K562 (cell line): Measurements from ENCODE around the gene AMOTL1. TPM values are rescaled to one million over a fixed set of nuclear protein-coding genes. Genes with fewer than 3 reads are reported as not detected.

Experiments
- ATAC-seq: fragments of 200-7000 bp; cut with Tn5 transposase; 3 replicates; pipeline ENCODE4 v1.9.1; 2020; ENCODE audit warnings: moderate library complexity
- BruUV-seq: library from RNA; stranded (reverse); fragments of 400-500 nt; replicated peaks from 2 replicates; lab custom pipeline; 2021; lab: Mats Ljungman, UMichigan
- CTCF ChIA-PET: fragments of 300-600 bp; formaldehyde crosslinking; extraction: SDS; loops from one replicate; lab custom pipeline; 2021; ENCODE audit warnings: low intra/inter-chr PET ratio; lab: Yijun Ruan, JAX
- POLR2A ChIA-PET: fragments of 300-600, 350-650 bp; sonication (Branson Sonifier 250); formaldehyde crosslinking; extraction: SDS; loops from one replicate; lab custom pipeline; 2021; ENCODE audit warnings: antibody characterized with exemption, inconsistent platforms; lab: Yijun Ruan, JAX
- DNase-seq, 4 experiments: peaks; one replicate each; pipeline versions ENCODE4 v3.0.0 to v3.0.0-alpha.2; 2011 to 2018; ENCODE audit warnings: low spot score in 3 of 4, mixed read lengths in 3 of 4; ENCODE audit errors: extremely low read depth in 1 of 4
- FAIRE-seq: peaks from 2 replicates; lab custom pipeline; 2011; peaks lifted over from hg19 to GRCh38; lab: Jason Lieb, UNC
- H2AFZ ChIP-seq: 2 replicates; pipeline ENCODE4 v1.6.0; 2011; ENCODE audit warnings: low read depth, low read length, control low read depth, inconsistent platforms
- H3K27ac ChIP-seq: fragments of 200-600 bp; 3 replicates; pipeline ENCODE4 v1.8.0; 2011; ENCODE audit warnings: low read depth, mild to moderate bottlenecking, control low read depth, inconsistent platforms, low read length, moderate library complexity, mixed read lengths; ENCODE audit errors: extremely low read depth
- H3K27me3 ChIP-seq, 2 experiments: fragments of 300-600 bp in 1 of 2; 2 replicates in 1 of 2; 3 replicates in 1 of 2; pipeline versions ENCODE4 v1.6.0 to v1.8.0; 2011; ENCODE audit warnings: inconsistent platforms in 2 of 2, low read length in 2 of 2, mild to moderate bottlenecking in 1 of 2, mixed read lengths in 1 of 2, moderate library complexity in 1 of 2; ENCODE audit not compliant: control insufficient read depth in 2 of 2, insufficient read depth in 2 of 2
- H3K36me3 ChIP-seq: fragments of 300-600 bp; 3 replicates; pipeline ENCODE4 v1.8.0; 2011; ENCODE audit warnings: mild to moderate bottlenecking, low read length, inconsistent platforms; ENCODE audit not compliant: control insufficient read depth, insufficient read depth
- H3K4me1 ChIP-seq, 2 experiments: fragments of 200-600 bp in 1 of 2; replicated peaks in 1 of 2; 2 replicates in 1 of 2; 3 replicates in 1 of 2; pipeline versions ENCODE4 v1.5.1 to v1.8.0; 2011; ENCODE audit warnings: inconsistent platforms in 2 of 2, low read length in 2 of 2, mild to moderate bottlenecking in 1 of 2, mixed read lengths in 1 of 2, moderate library complexity in 1 of 2; ENCODE audit not compliant: control insufficient read depth in 2 of 2, insufficient read depth in 2 of 2
- H3K4me2 ChIP-seq: 2 replicates; pipeline ENCODE4 v1.6.1; 2011; ENCODE audit warnings: low read length, control low read depth, inconsistent platforms, mixed read lengths; ENCODE audit not compliant: insufficient read depth
- H3K4me3 ChIP-seq: fragments of 200-600 bp; sonication (generic), shearing (Covaris generic); 2 replicates; pipeline ENCODE4 v1.5.1; 2016; ENCODE audit warnings: control low read depth, inconsistent platforms
- H3K79me2 ChIP-seq: fragments of 200-600 bp; 3 replicates; pipeline ENCODE4 v1.8.0; 2011; ENCODE audit warnings: low read length, inconsistent platforms; ENCODE audit not compliant: control insufficient read depth, insufficient read depth
- H3K9ac ChIP-seq, 2 experiments: 2 replicates each; pipeline versions ENCODE4 v1.6.0 to v1.6.1; 2011; ENCODE audit warnings: low read depth in 2 of 2, low read length in 2 of 2, control low read depth in 1 of 2, inconsistent platforms in 1 of 2, mild to moderate bottlenecking in 1 of 2, mixed read lengths in 1 of 2; ENCODE audit not compliant: insufficient read depth in 1 of 2
- H3K9me1 ChIP-seq: one replicate; pipeline ENCODE4 v1.6.0; 2011; ENCODE audit warnings: inconsistent platforms, mild to moderate bottlenecking, low read length, moderate library complexity; ENCODE audit not compliant: control insufficient read depth, insufficient read depth
- H3K9me3 ChIP-seq: replicated peaks from 2 replicates; pipeline ENCODE4 v1.5.1; 2011; ENCODE audit warnings: low read depth, low read length, inconsistent platforms; ENCODE audit not compliant: control insufficient read depth, insufficient read depth
- H4K20me1 ChIP-seq: replicated peaks from 2 replicates; pipeline ENCODE4 v1.6.1; 2011; ENCODE audit warnings: low read length, inconsistent platforms, mixed read lengths; ENCODE audit not compliant: control insufficient read depth, insufficient read depth
- CBX2 ChIP-seq: fragments of 200-600 bp; sonication (generic); IDR thresholded peaks from one replicate; pipeline ENCODE4 v1.6.1; 2012; ENCODE audit warnings: mild to moderate bottlenecking, low read length, inconsistent platforms; ENCODE audit not compliant: insufficient read depth, poor library complexity, severe bottlenecking
- CXXC5 ChIP-seq: fragments of 250-450 bp; sonication (Bioruptor Pico); IDR thresholded peaks from 2 replicates; pipeline ENCODE4 v1.8.0; 2022; ENCODE audit warnings: inconsistent platforms, mild to moderate bottlenecking, moderate library complexity
- ELF1 ChIP-seq: fragments of 200-800 bp; sonication (Bioruptor generic); IDR thresholded peaks from 2 replicates; pipeline ENCODE4 v1.6.1; 2016; ENCODE audit warnings: missing genetic modification characterization, missing compliant biosample characterization
- ETV6 ChIP-seq, 3 experiments: fragments of 150-350 bp in 1 of 3; sonication (generic) in 1 of 3; formaldehyde crosslinking in 1 of 3; IDR thresholded peaks; 2 replicates each; pipeline versions ENCODE4 v1.6.1 to v1.8.0; 2014 to 2022; ENCODE audit warnings: borderline replicate concordance in 2 of 3, low read depth in 2 of 3, antibody characterized with exemption in 1 of 3, low read length in 1 of 3, mild to moderate bottlenecking in 1 of 3, missing genetic modification reagents in 1 of 3
- FOXA1 ChIP-seq: fragments of 450-650 bp; IDR thresholded peaks from 2 replicates; pipeline ENCODE4 v1.6.1; 2016; ENCODE audit warnings: mild to moderate bottlenecking, borderline replicate concordance
- NEUROD1 ChIP-seq: fragments of 150-350 bp; IDR thresholded peaks from 2 replicates; pipeline ENCODE4 v1.6.1; 2014; ENCODE audit warnings: borderline replicate concordance, low read length, low read depth; ENCODE audit not compliant: partially characterized antibody
- NRF1 ChIP-seq, 2 experiments: fragments of 450-650 bp; IDR thresholded peaks in 1 of 2; conservative IDR thresholded peaks in 1 of 2; 2 replicates each; pipeline ENCODE4 v1.6.1; 2014; ENCODE audit warnings: mild to moderate bottlenecking in 2 of 2
- POLR2G ChIP-seq: fragments of 200-400 bp; formaldehyde crosslinking; IDR thresholded peaks from 2 replicates; pipeline ENCODE4 v1.6.1; 2017; ENCODE audit warnings: low read depth, mild to moderate bottlenecking, antibody characterized with exemption, low read length, moderate library complexity
- TRIM24 ChIP-seq, 2 experiments: fragments of 450-650 bp; IDR thresholded peaks; 2 replicates each; pipeline ENCODE4 v1.6.1; 2016
- UBTF ChIP-seq, 2 experiments: IDR thresholded peaks; 2 replicates each; pipeline ENCODE4 v1.6.1; 2012; ENCODE audit warnings: improper control_type of control experiment in 2 of 2, low read depth in 2 of 2, low read length in 2 of 2, borderline replicate concordance in 1 of 2
- ZNF282 ChIP-seq: sonication (generic); formaldehyde crosslinking; IDR thresholded peaks from 2 replicates; pipeline ENCODE4 v1.8.1; 2023; ENCODE audit warnings: missing genetic modification reagents
- ZNF551 ChIP-seq: fragments of 250-450 bp; sonication (Bioruptor Pico); IDR thresholded peaks from 2 replicates; pipeline ENCODE4 v1.5.0; 2021; ENCODE audit warnings: mild to moderate bottlenecking, moderate library complexity
- WGBS: fragments of 100-300 bp; shearing (Covaris generic); methylation state at CpG from one replicate; pipeline ENCODE4 v1.1.6; 2016; ENCODE audit warnings: low coverage, mixed read lengths; ENCODE audit not compliant: insufficient coverage; ENCODE audit errors: missing lambda C conversion rate; 5-methylcytosine and 5-hydroxymethylcytosine counted together
- in situ Hi-C: fragments of 300-500 bp; cut with MboI; formaldehyde crosslinking; loops from 4 replicates; pipeline ENCODE4 v1.15.0; 2018; ENCODE audit warnings: inconsistent platforms, mixed read lengths
- intact Hi-C: fragments of 100-400 bp; cut with micrococcal nuclease; formaldehyde crosslinking; loops from 2 replicates; pipeline ENCODE4 v1.14.2; 2022
- polyA plus RNA-seq, 8 experiments: library from polyadenylated mRNA; depleted of rRNA in 4 of 8; stranded (reverse) in 5 of 8; unstranded in 3 of 8; fragments of >200 nt; fragmentation: Nextera tagmentation in 2 of 8; fragmentation: Illumina TruSeq in 1 of 8; extraction: Ambion mirVana in 2 of 8; extraction: Trizol in 1 of 8; gene quantifications; 2 replicates each; pipeline versions ENCODE4 v1.2.1 to v1.2.3, GENCODE V29; 2011 to 2014; ENCODE audit warnings: inconsistent platforms in 1 of 8, missing spikeins in 1 of 8
- total RNA-seq, 7 experiments: library from RNA; depleted of rRNA in 6 of 7; stranded (reverse); fragments of >200 nt in 6 of 7; fragmentation: Illumina TruSeq in 2 of 7; extraction: Trizol in 2 of 7; gene quantifications; 2 replicates each; pipeline versions ENCODE4 v1.2.1 to v1.2.3, GENCODE V29; 2011 to 2021; ENCODE audit warnings: low replicate concordance in 1 of 7
- TF ChIP-seq, protein P1 (sequence below): IDR thresholded peaks from 2 replicates; pipeline ENCODE4 v1.6.1; 2012; ENCODE audit warnings: low read depth, low read length, improper control_type of control experiment, borderline replicate concordance

AMOTL1 gene
- total and polyA plus RNA-seq, 9 of the 15 experiments (the other 6 are each of a cell fraction or from before 2014, with no cell fraction given): 4.0 to 35.4 (median 14.0) TPM

- FAIRE-seq (no peak), DNase-seq (no peak), ATAC-seq (no peak)
- BruUV-seq: no TSS peak
- ChIA-PET POLR2A (no interaction called here), CTCF (no interaction called here)
- Histone ChIP-seq H3K4me3 (no peak overlapping the region), H3K4me1 (no peaks in the 10 kb centered on the region; a peak in 1 of 5 replicates), H3K27me3 (peaks cover 3 to 8% of the 10 kb centered on the region in 2 experiments; a peak in 2 of 5 replicates), H3K4me2 (no peak overlapping the region), H3K79me2 (no peaks in the 10 kb centered on the region), H4K20me1 (no peaks in the 10 kb centered on the region), H3K36me3 (no peaks in the 10 kb centered on the region), H3K9ac (no peak overlapping the region), H3K9me3 (0 out of 2 replicates have a peak, but pooled peaks cover 3% of the 10 kb centered on the region), H3K27ac (no peak overlapping the region), H3K9me1 (no peaks in the 10 kb centered on the region), H2AFZ (no peak overlapping the region)
- under 1% methylated on average over 6 of the region's 7 CpGs for WGBS
- in situ Hi-C loops: no loop called here
- TF ChIP-seq FOXA1 (no peak), NRF1 (conservative IDR thresholded peaks at IDR 0.05 in 1 of 2, IDR thresholded peaks at IDR 0.05 in 1 of 2) (no peak), ZNF282 (CRISPR knock-in tag) (no peak), ELF1 (tag) (no peak), NEUROD1 (no peak), CXXC5 (CRISPR knock-in tag) (no peak), ZNF551 (no peak), POLR2G (no peak), UBTF (IDR thresholded peaks at IDR 0.05; ENCODE audit: borderline replicate concordance in 1 of 2, low read depth in 2 of 2, low read length in 2 of 2) (no peak), ETV6 (IDR thresholded peaks at IDR 0.05; ENCODE audit: borderline replicate concordance in 1 of 2, low read depth in 2 of 2, low read length in 1 of 2) (no peak), ETV6 (CRISPR knock-in tag; IDR thresholded peaks at IDR 0.05; ENCODE audit: borderline replicate concordance) (no peak), CBX2 (no peak), TRIM24 (IDR thresholded peaks at IDR 0.05) (no peak)
- TF ChIP-seq, protein P1, sequence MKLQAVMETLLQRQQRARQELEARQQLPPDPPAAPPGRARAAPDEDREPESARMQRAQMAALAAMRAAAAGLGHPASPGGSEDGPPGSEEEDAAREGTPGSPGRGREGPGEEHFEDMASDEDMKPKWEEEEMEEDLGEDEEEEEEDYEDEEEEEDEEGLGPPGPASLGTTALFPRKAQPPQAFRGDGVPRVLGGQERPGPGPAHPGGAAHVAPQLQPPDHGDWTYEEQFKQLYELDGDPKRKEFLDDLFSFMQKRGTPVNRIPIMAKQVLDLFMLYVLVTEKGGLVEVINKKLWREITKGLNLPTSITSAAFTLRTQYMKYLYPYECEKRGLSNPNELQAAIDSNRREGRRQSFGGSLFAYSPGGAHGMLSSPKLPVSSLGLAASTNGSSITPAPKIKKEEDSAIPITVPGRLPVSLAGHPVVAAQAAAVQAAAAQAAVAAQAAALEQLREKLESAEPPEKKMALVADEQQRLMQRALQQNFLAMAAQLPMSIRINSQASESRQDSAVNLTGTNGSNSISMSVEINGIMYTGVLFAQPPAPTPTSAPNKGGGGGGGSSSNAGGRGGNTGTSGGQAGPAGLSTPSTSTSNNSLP: no peak
- intact Hi-C loops: no loop called here
These were observed 157.5 kb downstream of the AMOTL1 start for GRCh38 chr11:94925422-94926270.
